Prostate gland (tissue), 2 donors: Measurements from ENCODE around the gene SUSD1. TPM values are rescaled to one million over a fixed set of nuclear protein-coding genes. Genes with fewer than 3 reads are reported as not detected.

ENCODE experiments used
- DNase-seq: peaks from one replicate; pipeline ENCODE4 v3.0.0-alpha.2; 2019; ENCODE audit warnings: low spot score
- H3K27ac ChIP-seq, 2 donors: fragments of 200-600 bp; sonication (generic); 2 replicates each; pipeline ENCODE4 v1.5.1; 2017 to 2019
- H3K27me3 ChIP-seq: fragments of 200-600 bp; sonication (generic); replicated peaks from 2 replicates; pipeline ENCODE4 v1.5.1; 2019; ENCODE audit not compliant: insufficient read depth
- H3K36me3 ChIP-seq, 2 donors: fragments of 200-600 bp; sonication (generic); 1 replicate in 1 of 2; 2 replicates in 1 of 2; pipeline versions ENCODE4 v1.5.1 to v1.8.1; 2017 to 2019
- H3K4me1 ChIP-seq: fragments of 200-600 bp; sonication (generic); replicated peaks from 2 replicates; pipeline ENCODE4 v1.5.1; 2019
- H3K4me3 ChIP-seq, 2 donors: fragments of 200-600 bp; sonication (generic); 2 replicates each; pipeline ENCODE4 v1.5.1; 2017 to 2019
- H3K9me3 ChIP-seq: fragments of 200-600 bp; sonication (generic); 2 replicates; pipeline ENCODE4 v1.5.1; 2017
- CTCF ChIP-seq, 4 experiments: fragments of 200-600 bp in 2 of 4; fragments of 450-650 bp in 2 of 4; sonication (generic) in 2 of 4; IDR thresholded peaks; 1 replicate in 3 of 4; 2 replicates in 1 of 4; pipeline ENCODE4 v1.5.1; 2016 to 2019; ENCODE audit warnings: antibody characterized with exemption in 4 of 4, mild to moderate bottlenecking in 2 of 4, moderate library complexity in 2 of 4
- POLR2A ChIP-seq: fragments of 450-650 bp; IDR thresholded peaks from one replicate; pipeline ENCODE4 v1.6.1; 2016; ENCODE audit warnings: antibody characterized with exemption, mild to moderate bottlenecking
- POLR2AphosphoS5 ChIP-seq: sonication (generic); formaldehyde crosslinking; IDR thresholded peaks from one replicate; pipeline ENCODE4 v1.6.1; 2017; ENCODE audit warnings: antibody characterized with exemption
- WGBS: methylation state at CpG from one replicate; pipeline ENCODE4 v1.1.5; 2018; 5-methylcytosine and 5-hydroxymethylcytosine counted together
- intact Hi-C: fragments of 100-400 bp; cut with DNase I; formaldehyde crosslinking; loops from one replicate; pipeline ENCODE4 v1.14.2; 2022
- total RNA-seq, 2 donors: library from RNA; depleted of rRNA; stranded (reverse); fragments of >200 nt; gene quantifications; one replicate each; pipeline ENCODE4 v1.1.0, GENCODE V29; 2016

Gene SUSD1
- total RNA-seq, 2 donors from 2014 or later: 10.6 to 34.8 TPM

DNA sequence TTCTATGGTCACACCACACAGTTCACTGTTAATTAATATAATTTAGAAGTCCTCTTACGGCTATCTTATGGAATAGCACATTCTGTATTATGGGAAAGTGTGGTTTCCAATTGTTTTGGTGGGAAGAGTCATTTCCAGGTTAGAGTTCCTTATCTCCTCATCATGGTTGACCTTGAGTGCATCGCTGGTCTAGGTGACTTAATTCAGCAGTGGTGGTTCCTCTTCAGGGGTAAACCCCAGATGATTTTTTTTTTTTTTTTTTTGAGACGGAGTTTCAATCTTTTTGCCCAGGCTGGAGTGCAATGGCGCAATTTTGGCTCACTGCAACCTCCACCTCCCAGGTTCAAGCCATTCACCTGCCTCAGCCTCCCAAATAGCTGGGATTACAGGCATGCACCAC is 171.6 kb downstream of the SUSD1 start:
- no peak for TF ChIP-seq POLR2A
- no peak for TF ChIP-seq POLR2AphosphoS5
- no peak for TF ChIP-seq CTCF (IDR thresholded peaks at IDR 0.05)
- WGBS: 97% methylated on average over 4 of the region's 4 CpGs
- Histone ChIP-seq H3K9me3 (no peaks in the 10 kb centered on the region), H3K4me3 (no peak overlapping the region), H3K4me1 (no peaks in the 10 kb centered on the region), H3K27me3 (no peaks in the 10 kb centered on the region), H3K27ac (no peak overlapping the region), H3K36me3 (no peaks in the 10 kb centered on the region)
- intact Hi-C loops: no loop called here
- no peak for DNase-seq

GRCh38 chr9:112002847-112003457 is 172.1 kb downstream of the SUSD1 start:
- intact Hi-C loops: no loop called here
- WGBS: 89% methylated on average over 11 of the region's 11 CpGs
- H3K27ac ChIP-seq: no peak overlapping the region
- no peak for TF ChIP-seq POLR2A
- no peak for TF ChIP-seq POLR2AphosphoS5
- TF ChIP-seq CTCF (IDR thresholded peaks at IDR 0.05): no peak
- DNase-seq: no peak
- no peak overlapping the region for H3K4me3 ChIP-seq
- H3K27me3 ChIP-seq: no peaks in the 10 kb centered on the region
- H3K36me3 ChIP-seq: no peaks in the 10 kb centered on the region
- no peaks in the 10 kb centered on the region for H3K4me1 ChIP-seq
- H3K9me3 ChIP-seq: no peaks in the 10 kb centered on the region

DNA sequence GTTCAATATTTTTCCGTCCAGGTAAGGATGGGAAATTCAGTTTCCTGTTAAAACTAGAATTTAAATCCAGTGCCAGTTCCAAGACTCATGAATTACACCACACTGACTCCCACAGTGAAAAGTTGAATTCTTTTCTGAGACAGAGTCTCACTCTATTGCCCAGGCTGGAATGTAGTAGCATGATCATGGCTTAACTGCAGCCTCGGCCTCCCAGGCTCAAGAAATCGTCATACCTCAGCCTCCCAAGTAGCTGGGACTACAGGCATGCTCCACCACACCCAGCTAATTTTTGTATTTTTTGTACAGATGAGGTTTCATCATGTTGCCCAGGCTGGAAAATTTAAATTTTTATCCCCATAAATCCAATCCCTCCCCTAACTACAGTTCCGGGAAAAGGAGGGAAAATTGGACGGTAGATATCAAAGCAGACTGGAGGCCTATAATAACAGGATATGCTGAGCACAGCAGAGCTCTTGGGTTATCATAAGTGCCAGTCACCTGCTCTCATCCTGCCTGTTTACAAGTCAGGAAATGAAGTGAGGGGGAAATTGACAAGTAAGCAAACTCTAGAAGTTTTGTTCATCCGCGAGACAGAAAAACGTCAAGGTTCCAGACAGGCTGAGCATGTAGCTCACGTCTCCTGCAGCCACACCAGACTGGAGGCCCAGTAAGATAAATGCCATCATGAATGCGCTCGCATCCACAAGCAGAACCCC is 172.8 kb downstream of the SUSD1 start:
- TF ChIP-seq POLR2A: no peak
- TF ChIP-seq POLR2AphosphoS5: no peak
- TF ChIP-seq CTCF (IDR thresholded peaks at IDR 0.05): no peak
- intact Hi-C loops: no loop called here
- Histone ChIP-seq H3K36me3 (no peaks in the 10 kb centered on the region), H3K4me3 (no peak overlapping the region), H3K4me1 (no peaks in the 10 kb centered on the region), H3K27ac (no peak overlapping the region), H3K27me3 (no peaks in the 10 kb centered on the region), H3K9me3 (no peaks in the 10 kb centered on the region)
- DNase-seq: no peak
- WGBS: 88% methylated on average over 11 of the region's 11 CpGs

- intact Hi-C loops: no loop called here
- 83% methylated on average over 3 of the region's 3 CpGs for WGBS
- Histone ChIP-seq H3K27me3 (no peaks in the 10 kb centered on the region), H3K36me3 (no peaks in the 10 kb centered on the region), H3K4me3 (no peak overlapping the region), H3K27ac (no peak overlapping the region), H3K9me3 (no peaks in the 10 kb centered on the region), H3K4me1 (no peaks in the 10 kb centered on the region)
- no peak for DNase-seq
- TF ChIP-seq POLR2A: no peak
- TF ChIP-seq CTCF (IDR thresholded peaks at IDR 0.05): no peak
- no peak for TF ChIP-seq POLR2AphosphoS5
Measured at GRCh38 chr9:112000743-112001142, 174.4 kb downstream of the SUSD1 start.

- no peaks in the 10 kb centered on the region for H3K4me1 ChIP-seq
- H3K27me3 ChIP-seq: no peaks in the 10 kb centered on the region
- WGBS: 83% methylated on average over 3 of the region's 3 CpGs
- no peak overlapping the region for H3K27ac ChIP-seq
- TF ChIP-seq CTCF (IDR thresholded peaks at IDR 0.05) (no peak), POLR2AphosphoS5 (no peak), POLR2A (no peak)
- no peaks in the 10 kb centered on the region for H3K36me3 ChIP-seq
- H3K4me3 ChIP-seq: no peak overlapping the region
- DNase-seq: no peak
- intact Hi-C loops: no loop called here
- no peaks in the 10 kb centered on the region for H3K9me3 ChIP-seq
Measured at GRCh38 chr9:111999319-111999718, 175.8 kb downstream of the SUSD1 start.
